Measurements from ENCODE around the gene ERF.

DNA sequence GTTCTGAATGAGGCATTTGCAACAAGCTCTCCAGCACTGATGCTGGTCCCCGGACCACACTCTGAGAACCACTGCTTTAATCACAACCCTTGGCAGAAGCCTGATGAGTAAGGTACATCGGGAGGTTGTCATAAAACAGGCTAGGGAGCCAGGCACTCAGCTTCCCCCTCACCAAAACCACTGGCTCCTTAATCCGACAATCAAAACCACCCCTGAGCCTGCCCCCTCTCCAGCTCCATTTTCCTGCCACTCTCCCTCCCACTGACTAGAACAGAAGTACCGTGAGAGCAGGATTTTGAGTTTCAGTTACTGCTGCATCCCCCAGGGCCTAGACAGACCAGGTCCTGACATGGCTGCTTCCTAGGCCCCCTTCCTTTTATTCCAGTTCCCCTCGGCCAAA lies 19.7 kb downstream of the ERF start:
- no peak for TF ChIP-seq CTCF (IDR thresholded peaks at IDR 0.05; ENCODE audit: extremely low read depth in 1 of 2, insufficient read depth in 1 of 2, low read depth in 1 of 2, low read length in 2 of 2)
- TF ChIP-seq EZH2 (IDR thresholded peaks at IDR 0.05; ENCODE audit: borderline replicate concordance, low read depth, low read length, severe bottlenecking): no peak
- TF ChIP-seq GATA2 (IDR thresholded peaks at IDR 0.05; ENCODE audit: insufficient read depth, insufficient read length, low read depth, low read length): no peak
